Vagina (tissue), 2 donors: ENCODE data around the gene CD151. TPM values are rescaled to one million over a fixed set of nuclear protein-coding genes. Genes with fewer than 3 reads are reported as not detected.

Experiments used
- DNase-seq, 2 donors: peaks; one replicate each; pipeline ENCODE4 v3.0.0-alpha.2; 2017; ENCODE audit errors: extremely low spot score in 2 of 2
- H3K27ac ChIP-seq: fragments of 200-600 bp; sonication (generic); one replicate; pipeline ENCODE4 v1.5.1; 2019
- H3K27me3 ChIP-seq: fragments of 200-600 bp; sonication (generic); one replicate; pipeline ENCODE4 v1.5.1; 2019
- H3K36me3 ChIP-seq, 2 donors: fragments of 200-600 bp; sonication (generic); one replicate each; pipeline ENCODE4 v1.5.1; 2017 to 2019
- H3K4me1 ChIP-seq: fragments of 200-600 bp; sonication (generic); one replicate; pipeline ENCODE4 v1.5.1; 2019
- H3K4me3 ChIP-seq, 2 donors: fragments of 200-600 bp; sonication (generic); 1 replicate in 1 of 2; 2 replicates in 1 of 2; pipeline ENCODE4 v1.5.1; 2016 to 2019
- H3K9me3 ChIP-seq: fragments of 200-600 bp; sonication (generic); one replicate; pipeline ENCODE4 v1.5.1; 2019
- POLR2A ChIP-seq, 2 donors: fragments of 450-650 bp; IDR thresholded peaks; one replicate each; pipeline ENCODE4 v1.6.1; 2017; ENCODE audit warnings: antibody characterized with exemption in 2 of 2, mild to moderate bottlenecking in 2 of 2, moderate library complexity in 2 of 2
- POLR2AphosphoS5 ChIP-seq, 2 donors: sonication (generic); formaldehyde crosslinking; IDR thresholded peaks; one replicate each; pipeline ENCODE4 v1.9.0; 2017; ENCODE audit warnings: antibody characterized with exemption in 2 of 2, mild to moderate bottlenecking in 2 of 2, low read depth in 1 of 2; ENCODE audit not compliant: insufficient read depth in 1 of 2
- intact Hi-C: fragments of 100-400 bp; cut with DNase I; formaldehyde crosslinking; loops from one replicate; pipeline ENCODE4 v1.15.1; 2023
- total RNA-seq: library from RNA; depleted of rRNA; stranded (reverse); fragments of >200 nt; gene quantifications from one replicate; pipeline ENCODE4 v1.2.3, GENCODE V29; 2016
- TF ChIP-seq, protein P1 (sequence below), 3 experiments: fragments of 450-650 bp in 2 of 3; fragments of 200-600 bp in 1 of 3; sonication (generic) in 1 of 3; IDR thresholded peaks; one replicate each; pipeline ENCODE4 v1.5.1; 2017 to 2019; ENCODE audit warnings: antibody characterized with exemption in 3 of 3, mild to moderate bottlenecking in 2 of 3, moderate library complexity in 2 of 3

The CD151 gene
- total RNA-seq, 1 donor from 2014 or later = 150 TPM

DNA sequence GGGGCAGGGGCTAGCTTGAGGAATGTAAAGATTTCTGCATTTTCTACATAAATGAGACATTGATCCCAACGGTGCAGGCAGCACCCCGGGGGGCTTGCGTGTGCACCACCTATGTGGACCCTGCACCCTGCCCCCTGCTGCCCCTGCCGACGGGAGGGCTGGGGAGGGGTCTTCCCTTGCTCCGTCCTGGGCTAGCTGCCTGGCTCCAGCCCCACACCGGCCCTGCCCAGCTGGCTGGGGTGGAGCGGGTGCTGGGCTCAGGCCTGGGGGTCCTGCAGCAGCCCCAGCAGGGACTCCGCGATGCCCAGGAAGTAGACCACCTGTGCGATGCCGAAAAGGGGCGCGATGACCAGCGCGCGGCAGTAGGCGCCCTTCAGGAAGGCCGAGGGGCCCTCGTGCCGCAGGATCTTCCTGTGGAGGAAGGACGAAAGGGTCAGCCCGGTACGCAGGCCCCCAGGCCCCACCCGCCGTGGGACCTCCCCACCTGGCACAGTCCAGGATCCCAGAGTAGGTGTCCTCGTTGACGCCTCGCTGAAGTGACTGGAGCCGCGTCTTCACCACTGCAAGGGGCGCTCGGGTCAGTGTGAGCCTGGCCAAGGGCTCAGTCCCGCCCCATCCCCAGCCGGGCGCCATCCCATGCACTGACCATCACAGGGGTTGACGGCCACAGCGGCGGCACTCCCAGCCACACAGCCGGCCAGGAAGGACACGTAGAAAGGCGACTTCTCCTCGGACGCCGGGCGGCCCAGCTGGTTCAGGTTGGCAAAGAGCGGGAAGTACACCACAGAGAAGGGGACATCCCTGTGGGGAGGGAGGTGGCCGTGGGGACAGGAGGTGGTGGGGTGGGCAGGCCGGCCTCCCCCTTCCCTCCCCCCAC is 40.9 kb upstream of the CD151 start:
- Histone ChIP-seq H3K9me3 (no peaks in the 10 kb centered on the region), H3K27ac (no peak overlapping the region), H3K4me3 (no peak overlapping the region), H3K27me3 (no peaks in the 10 kb centered on the region), H3K36me3 (no peaks in the 10 kb centered on the region), H3K4me1 (peaks cover 40% of the 10 kb centered on the region)
- TF ChIP-seq POLR2A (IDR thresholded peaks at IDR 0.05) (no peak), POLR2AphosphoS5 (IDR thresholded peaks at IDR 0.05; ENCODE audit: insufficient read depth in 1 of 2, low read depth in 1 of 2) (no peak)
- TF ChIP-seq, protein P1, sequence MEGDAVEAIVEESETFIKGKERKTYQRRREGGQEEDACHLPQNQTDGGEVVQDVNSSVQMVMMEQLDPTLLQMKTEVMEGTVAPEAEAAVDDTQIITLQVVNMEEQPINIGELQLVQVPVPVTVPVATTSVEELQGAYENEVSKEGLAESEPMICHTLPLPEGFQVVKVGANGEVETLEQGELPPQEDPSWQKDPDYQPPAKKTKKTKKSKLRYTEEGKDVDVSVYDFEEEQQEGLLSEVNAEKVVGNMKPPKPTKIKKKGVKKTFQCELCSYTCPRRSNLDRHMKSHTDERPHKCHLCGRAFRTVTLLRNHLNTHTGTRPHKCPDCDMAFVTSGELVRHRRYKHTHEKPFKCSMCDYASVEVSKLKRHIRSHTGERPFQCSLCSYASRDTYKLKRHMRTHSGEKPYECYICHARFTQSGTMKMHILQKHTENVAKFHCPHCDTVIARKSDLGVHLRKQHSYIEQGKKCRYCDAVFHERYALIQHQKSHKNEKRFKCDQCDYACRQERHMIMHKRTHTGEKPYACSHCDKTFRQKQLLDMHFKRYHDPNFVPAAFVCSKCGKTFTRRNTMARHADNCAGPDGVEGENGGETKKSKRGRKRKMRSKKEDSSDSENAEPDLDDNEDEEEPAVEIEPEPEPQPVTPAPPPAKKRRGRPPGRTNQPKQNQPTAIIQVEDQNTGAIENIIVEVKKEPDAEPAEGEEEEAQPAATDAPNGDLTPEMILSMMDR (IDR thresholded peaks at IDR 0.05) = no peak
- no peak for DNase-seq
- intact Hi-C loops = no loop called here

DNA sequence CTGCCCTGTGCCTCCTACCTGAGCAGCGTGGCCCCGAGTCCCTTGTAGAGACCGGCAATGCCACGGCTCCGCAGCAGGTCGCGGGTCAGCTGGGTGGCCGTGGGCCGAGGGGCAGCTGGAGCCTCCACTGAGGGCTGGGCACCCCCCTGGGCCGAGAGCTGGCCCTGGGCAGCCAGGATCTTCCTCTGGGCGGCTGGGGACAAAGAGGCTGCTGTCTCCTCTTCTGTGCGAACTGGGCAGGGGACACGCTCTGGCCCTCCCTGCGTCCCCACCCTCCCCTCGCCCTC is 40.3 kb upstream of the CD151 start:
- peaks cover 44% of the 10 kb centered on the region for H3K4me1 ChIP-seq
- intact Hi-C loops = no loop called here

DNA sequence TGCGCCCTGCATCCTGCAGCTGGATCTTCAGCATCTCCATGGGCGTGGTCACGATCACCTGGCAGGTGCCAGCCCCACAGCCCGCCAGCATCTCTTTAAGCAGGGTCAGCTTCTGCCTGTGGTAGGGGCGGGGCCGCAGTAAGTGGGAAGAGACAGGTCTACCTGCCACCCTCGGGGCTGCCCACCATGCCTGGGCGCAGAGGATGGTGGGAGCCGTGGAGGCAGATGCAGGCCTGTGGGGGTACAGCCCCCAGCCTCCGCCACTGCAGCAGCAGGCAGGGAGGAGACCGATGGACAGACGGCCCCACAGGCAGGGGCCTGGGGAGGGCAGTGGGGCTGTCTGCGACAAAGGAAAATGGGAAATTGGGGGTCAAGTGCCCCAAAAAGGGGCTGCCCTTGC is 39.9 kb upstream of the CD151 start:
- no peak overlapping the region for H3K27ac ChIP-seq

More for the DNA sequence above, 40.3 kb upstream of the CD151 start:
- TF ChIP-seq, protein P1 (IDR thresholded peaks at IDR 0.05) = no peak
- no peak for TF ChIP-seq POLR2A (IDR thresholded peaks at IDR 0.05)
- no peak for TF ChIP-seq POLR2AphosphoS5 (IDR thresholded peaks at IDR 0.05; ENCODE audit: insufficient read depth in 1 of 2, low read depth in 1 of 2)
- no peak overlapping the region for H3K4me3 ChIP-seq
- no peaks in the 10 kb centered on the region for H3K36me3 ChIP-seq
- no peaks in the 10 kb centered on the region for H3K27me3 ChIP-seq
- no peak for DNase-seq
- no peaks in the 10 kb centered on the region for H3K9me3 ChIP-seq
- no peak overlapping the region for H3K27ac ChIP-seq

DNA sequence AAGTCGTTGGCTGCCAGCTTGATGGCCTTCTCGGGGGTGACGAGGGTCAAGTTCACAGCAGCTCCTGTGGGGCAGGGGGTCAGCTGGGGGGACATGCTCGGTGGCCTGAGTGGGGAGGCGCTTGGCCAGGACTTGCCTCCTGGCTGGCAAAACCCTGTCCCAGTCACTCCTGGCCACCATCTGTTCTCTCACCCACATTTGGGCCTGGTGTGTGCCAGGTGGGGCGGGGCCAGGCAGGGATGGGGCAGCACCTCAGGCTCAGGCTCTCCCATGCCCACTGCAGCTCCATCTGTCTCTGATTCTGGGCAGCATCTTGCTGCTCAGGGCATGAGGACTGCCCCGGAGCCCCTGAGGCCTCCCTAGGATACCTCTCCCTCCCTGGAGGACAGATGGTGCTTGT is 39.2 kb upstream of the CD151 start:
- no peaks in the 10 kb centered on the region for H3K27me3 ChIP-seq
- TF ChIP-seq POLR2AphosphoS5 (IDR thresholded peaks at IDR 0.05; ENCODE audit: insufficient read depth in 1 of 2, low read depth in 1 of 2) (no peak), POLR2A (IDR thresholded peaks at IDR 0.05) (no peak)
- TF ChIP-seq, protein P1 (IDR thresholded peaks at IDR 0.05) = no peak
- intact Hi-C loops = no loop called here
- no peaks in the 10 kb centered on the region for H3K36me3 ChIP-seq
- no peaks in the 10 kb centered on the region for H3K9me3 ChIP-seq
- H3K4me1 ChIP-seq = peaks cover 48% of the 10 kb centered on the region
- H3K4me3 ChIP-seq = no peak overlapping the region
- no peak for DNase-seq
- no peak overlapping the region for H3K27ac ChIP-seq

More for the DNA sequence above, 39.9 kb upstream of the CD151 start:
- DNase-seq = no peak
- TF ChIP-seq POLR2A (IDR thresholded peaks at IDR 0.05) = no peak
- no peak for TF ChIP-seq POLR2AphosphoS5 (IDR thresholded peaks at IDR 0.05; ENCODE audit: insufficient read depth in 1 of 2, low read depth in 1 of 2)
- TF ChIP-seq, protein P1 (IDR thresholded peaks at IDR 0.05) = no peak
- peaks cover 44% of the 10 kb centered on the region for H3K4me1 ChIP-seq
- no peak overlapping the region for H3K4me3 ChIP-seq
- intact Hi-C loops = no loop called here
- no peaks in the 10 kb centered on the region for H3K36me3 ChIP-seq
- no peaks in the 10 kb centered on the region for H3K9me3 ChIP-seq
- no peaks in the 10 kb centered on the region for H3K27me3 ChIP-seq
